ENCODE data around the gene SLBP. TPM values are rescaled to one million over a fixed set of nuclear protein-coding genes. Genes with fewer than 3 reads are reported as not detected.

The SLBP gene
- total and polyA plus RNA-seq, 3 donors from 2014 or later = 118 to 173 (median 137) TPM

DNA sequence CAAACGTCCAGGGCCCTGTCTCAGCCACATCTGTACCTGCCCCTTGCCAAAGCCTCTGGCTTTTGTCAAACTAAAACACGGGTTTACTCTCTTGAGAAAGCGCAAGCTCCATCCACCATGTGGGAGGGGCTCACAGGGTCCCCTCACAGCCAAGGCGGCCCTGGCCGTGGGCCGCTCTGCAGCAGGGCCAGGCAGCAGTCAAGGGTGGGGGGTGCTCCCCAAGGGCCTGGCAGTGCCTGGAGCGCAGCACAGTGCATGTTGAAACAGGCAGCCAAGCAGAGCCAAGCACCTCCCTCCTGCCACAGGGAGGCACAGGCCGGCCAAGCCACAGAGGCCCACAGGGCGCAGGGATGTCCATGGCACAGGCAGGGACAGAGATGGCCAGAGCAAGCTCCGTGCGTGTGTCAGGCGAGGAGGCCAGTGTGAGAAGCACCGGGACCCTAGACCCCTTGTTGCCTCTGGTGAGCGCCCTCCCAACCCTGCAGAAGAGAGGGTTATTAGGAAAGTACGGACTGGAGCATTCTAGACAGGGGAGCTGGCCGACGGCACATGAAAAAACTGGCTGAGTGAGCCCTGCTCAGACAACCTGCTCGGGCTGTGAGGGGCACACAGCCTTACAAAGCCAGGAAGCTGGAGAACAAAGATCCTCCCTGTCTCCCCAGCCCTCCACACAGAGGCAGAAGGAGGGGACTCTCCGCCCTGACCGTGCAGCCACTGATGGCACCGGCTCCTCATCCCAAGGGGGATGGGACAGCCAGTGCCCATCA is 67.0 kb downstream of the SLBP start:
- Histone ChIP-seq H3K27me3 (no peaks in the 10 kb centered on the region), H3K4me1 (no peaks in the 10 kb centered on the region), H3K27ac (no peak overlapping the region), H3K9me3 (no peaks in the 10 kb centered on the region), H3K4me3 (no peak overlapping the region), H3K36me3 (ENCODE audit: low read depth, missing control alignments) (no peaks in the 10 kb centered on the region)
- no peak for DNase-seq
- intact Hi-C loops (cut with DNase I; ENCODE audit: low total_unique reads) = no loop called here
- 67 to 74% methylated on average over 14 to 21 of the region's 21 CpGs for WGBS, 2 donors
- TF ChIP-seq, protein P1, sequence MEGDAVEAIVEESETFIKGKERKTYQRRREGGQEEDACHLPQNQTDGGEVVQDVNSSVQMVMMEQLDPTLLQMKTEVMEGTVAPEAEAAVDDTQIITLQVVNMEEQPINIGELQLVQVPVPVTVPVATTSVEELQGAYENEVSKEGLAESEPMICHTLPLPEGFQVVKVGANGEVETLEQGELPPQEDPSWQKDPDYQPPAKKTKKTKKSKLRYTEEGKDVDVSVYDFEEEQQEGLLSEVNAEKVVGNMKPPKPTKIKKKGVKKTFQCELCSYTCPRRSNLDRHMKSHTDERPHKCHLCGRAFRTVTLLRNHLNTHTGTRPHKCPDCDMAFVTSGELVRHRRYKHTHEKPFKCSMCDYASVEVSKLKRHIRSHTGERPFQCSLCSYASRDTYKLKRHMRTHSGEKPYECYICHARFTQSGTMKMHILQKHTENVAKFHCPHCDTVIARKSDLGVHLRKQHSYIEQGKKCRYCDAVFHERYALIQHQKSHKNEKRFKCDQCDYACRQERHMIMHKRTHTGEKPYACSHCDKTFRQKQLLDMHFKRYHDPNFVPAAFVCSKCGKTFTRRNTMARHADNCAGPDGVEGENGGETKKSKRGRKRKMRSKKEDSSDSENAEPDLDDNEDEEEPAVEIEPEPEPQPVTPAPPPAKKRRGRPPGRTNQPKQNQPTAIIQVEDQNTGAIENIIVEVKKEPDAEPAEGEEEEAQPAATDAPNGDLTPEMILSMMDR (IDR thresholded peaks at IDR 0.05) = no peak
- TF ChIP-seq POLR2A (IDR thresholded peaks at IDR 0.05) = no peak

DNA sequence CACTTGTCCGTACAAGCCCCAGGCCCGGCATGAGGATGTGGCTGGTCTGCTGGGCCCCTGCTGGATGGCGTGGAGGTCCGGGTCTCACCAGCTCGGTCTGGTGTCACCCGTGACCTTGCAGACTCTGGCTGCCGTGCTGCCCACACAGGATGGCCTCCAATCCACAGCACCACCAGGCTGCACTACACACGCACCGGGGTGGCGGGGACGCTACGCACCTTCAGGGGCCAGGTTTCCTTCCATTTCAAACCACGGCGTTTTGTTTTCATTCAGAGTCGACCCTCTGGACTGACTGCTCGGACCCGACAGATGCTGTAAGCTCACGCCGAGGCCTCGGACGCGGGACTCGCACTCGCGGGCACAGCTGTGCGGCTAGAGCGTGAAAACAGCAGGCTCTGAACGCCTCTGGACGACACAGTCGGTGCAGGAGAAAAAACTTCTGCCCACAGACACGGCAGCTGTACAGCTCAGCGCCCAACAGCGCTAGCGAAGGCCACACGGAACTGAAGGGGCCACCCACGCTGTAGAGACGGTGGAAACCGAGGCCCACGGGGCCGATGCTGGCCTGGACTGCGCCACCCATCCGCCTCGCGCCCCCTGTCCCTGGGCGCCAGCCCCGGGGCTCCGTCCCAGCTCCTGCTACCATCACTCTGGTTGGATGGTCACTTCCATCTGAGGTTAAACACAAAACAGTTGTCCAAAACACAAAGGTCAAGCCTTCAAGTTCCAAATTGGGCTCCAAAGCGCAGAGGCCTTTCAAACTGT is 68.0 kb downstream of the SLBP start:
- no peaks in the 10 kb centered on the region for H3K27me3 ChIP-seq
- TF ChIP-seq, protein P1 (IDR thresholded peaks at IDR 0.05) = no peak
- H3K4me1 ChIP-seq = no peaks in the 10 kb centered on the region
- H3K4me3 ChIP-seq = no peak overlapping the region
- 94% methylated on average over 39 to 48 of the region's 48 CpGs for WGBS, 2 donors
- H3K36me3 ChIP-seq (ENCODE audit: low read depth, missing control alignments) = no peaks in the 10 kb centered on the region
- no peaks in the 10 kb centered on the region for H3K9me3 ChIP-seq
- DNase-seq = no peak
- intact Hi-C loops (cut with DNase I; ENCODE audit: low total_unique reads) = no loop called here
- H3K27ac ChIP-seq = no peak overlapping the region

Small RNA genes lying within 50 kb of the gene (small RNA-seq; reads per million reads assigned to genes)
- 0 reads per million in 2 donors for gene RF00019

Other genes with a start within 250 kb of the SLBP start
- 10 to 100 TPM; 41.3 to 60.8 TPM for gene FAM53A, start 28.0 kb downstream of the SLBP start, total RNA-seq
- gene FAM53A, start 28.0 kb downstream of the SLBP start, polyA plus RNA-seq (ENCODE audit: insufficient read depth, low read depth, low replicate concordance) = 24.2 TPM
- gene TMEM129, start 9.0 kb upstream of the SLBP start, total RNA-seq = 10 to 100 TPM; 76.1 to 76.4 TPM
- gene TMEM129, start 9.0 kb upstream of the SLBP start, polyA plus RNA-seq (ENCODE audit: insufficient read depth, low read depth, low replicate concordance) = 34.0 TPM
- gene TACC3, start 9.2 kb upstream of the SLBP start, total RNA-seq = 100 to 1,000 TPM in 1 of 2 donors, 10 to 100 TPM in 1; 82.9 to 112 TPM
- gene TACC3, start 9.2 kb upstream of the SLBP start, polyA plus RNA-seq (ENCODE audit: insufficient read depth, low read depth, low replicate concordance) = 158 TPM
- gene FGFR3, start 81.0 kb upstream of the SLBP start, total RNA-seq = 10 to 100 TPM; 79.6 to 93.7 TPM
- gene FGFR3, start 81.0 kb upstream of the SLBP start, polyA plus RNA-seq (ENCODE audit: insufficient read depth, low read depth, low replicate concordance) = 39.2 TPM
- gene LETM1, start 143.8 kb upstream of the SLBP start, total RNA-seq = 100 to 1,000 TPM in 1 of 2 donors, 10 to 100 TPM in 1; 90.7 to 124 TPM
- gene LETM1, start 143.8 kb upstream of the SLBP start, polyA plus RNA-seq (ENCODE audit: insufficient read depth, low read depth, low replicate concordance) = 38.1 TPM
- gene NSD2, start 159.1 kb upstream of the SLBP start, total RNA-seq = 100 to 1,000 TPM; 124 to 144 TPM
- 108 TPM for gene NSD2, start 159.1 kb upstream of the SLBP start, polyA plus RNA-seq (ENCODE audit: insufficient read depth, low read depth, low replicate concordance)